KMS-11 (cell line): ENCODE data around the gene PLCB4.

Experiments
- H2AFZ ChIP-seq: fragments of 200-600 bp; sonication (generic); 2 replicates; pipeline ENCODE4 v1.6.1; 2016; ENCODE audit warnings: antibody characterized with exemption, mixed run types, low read depth
- H3K27ac ChIP-seq: fragments of 200-600 bp; sonication (generic); 2 replicates; pipeline ENCODE4 v1.6.1; 2016; ENCODE audit warnings: mild to moderate bottlenecking, mixed run types
- H3K27me3 ChIP-seq: fragments of 200-600 bp; sonication (generic); 2 replicates; pipeline ENCODE4 v1.6.1; 2017; ENCODE audit warnings: mild to moderate bottlenecking, low read depth, mixed run types, moderate library complexity; ENCODE audit not compliant: insufficient read depth
- H3K36me3 ChIP-seq: fragments of 200-600 bp; sonication (generic); 2 replicates; pipeline ENCODE4 v1.6.1; 2017; ENCODE audit warnings: mild to moderate bottlenecking, mixed run types; ENCODE audit not compliant: insufficient read depth
- H3K4me1 ChIP-seq: fragments of 200-600 bp; sonication (generic); 2 replicates; pipeline ENCODE4 v1.6.1; 2016; ENCODE audit warnings: mild to moderate bottlenecking, low read depth, mixed run types; ENCODE audit not compliant: poor library complexity, severe bottlenecking
- H3K4me2 ChIP-seq: fragments of 200-600 bp; sonication (generic); 2 replicates; pipeline ENCODE4 v1.7.0; 2016; ENCODE audit warnings: mild to moderate bottlenecking, mixed run types
- H3K4me3 ChIP-seq: fragments of 200-600 bp; sonication (generic); IDR thresholded peaks from 2 replicates; pipeline ENCODE4 v1.6.1; 2017; ENCODE audit warnings: low read depth, low read length, mixed read lengths; ENCODE audit not compliant: insufficient read depth
- H3K79me2 ChIP-seq: fragments of 200-600 bp; sonication (generic); 2 replicates; pipeline ENCODE4 v1.6.1; 2016; ENCODE audit warnings: low read depth, mixed run types; ENCODE audit not compliant: insufficient read depth
- H3K9ac ChIP-seq: fragments of 200-600 bp; sonication (generic); 2 replicates; pipeline ENCODE4 v1.6.1; 2016; ENCODE audit warnings: mild to moderate bottlenecking, mixed run types
- H4K20me1 ChIP-seq: fragments of 200-600 bp; sonication (generic); 2 replicates; pipeline ENCODE4 v1.6.1; 2016; ENCODE audit warnings: mild to moderate bottlenecking, mixed run types; ENCODE audit not compliant: insufficient read depth
- TF ChIP-seq, protein P1 (sequence below): fragments of 200-600 bp; sonication (generic); conservative IDR thresholded peaks from 2 replicates; pipeline ENCODE4 v1.6.1; 2017; ENCODE audit warnings: low read depth, mild to moderate bottlenecking, antibody characterized with exemption, low read length, moderate library complexity, mixed read lengths

PLCB4 gene

DNA sequence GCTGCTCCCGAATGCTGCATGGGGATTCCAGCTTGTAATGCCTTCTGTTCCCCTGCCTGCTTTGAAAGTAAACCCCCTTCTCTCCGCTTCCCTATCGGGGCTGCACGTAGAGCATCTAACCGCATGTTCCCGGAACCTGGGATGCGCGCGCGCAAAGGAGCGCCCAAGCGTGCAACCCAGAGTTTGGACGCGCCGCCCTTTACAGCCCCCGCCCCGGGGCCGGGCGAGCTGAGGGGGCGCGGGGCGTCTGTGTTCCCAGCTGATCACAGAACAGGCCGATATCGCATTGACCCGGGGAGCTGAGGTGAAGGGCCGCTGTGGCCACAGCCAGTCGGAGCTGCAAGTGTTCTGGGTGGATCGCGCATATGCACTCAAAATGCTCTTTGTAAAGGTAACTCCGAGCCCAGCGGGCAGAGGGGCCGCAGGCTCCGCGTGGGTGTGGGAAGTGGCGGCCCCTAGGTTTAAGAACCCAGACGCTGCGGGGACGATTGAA, 446.9 kb downstream of the PLCB4 start:
- H3K36me3 ChIP-seq, result no peaks in the 10 kb centered on the region
- TF ChIP-seq, protein P1, sequence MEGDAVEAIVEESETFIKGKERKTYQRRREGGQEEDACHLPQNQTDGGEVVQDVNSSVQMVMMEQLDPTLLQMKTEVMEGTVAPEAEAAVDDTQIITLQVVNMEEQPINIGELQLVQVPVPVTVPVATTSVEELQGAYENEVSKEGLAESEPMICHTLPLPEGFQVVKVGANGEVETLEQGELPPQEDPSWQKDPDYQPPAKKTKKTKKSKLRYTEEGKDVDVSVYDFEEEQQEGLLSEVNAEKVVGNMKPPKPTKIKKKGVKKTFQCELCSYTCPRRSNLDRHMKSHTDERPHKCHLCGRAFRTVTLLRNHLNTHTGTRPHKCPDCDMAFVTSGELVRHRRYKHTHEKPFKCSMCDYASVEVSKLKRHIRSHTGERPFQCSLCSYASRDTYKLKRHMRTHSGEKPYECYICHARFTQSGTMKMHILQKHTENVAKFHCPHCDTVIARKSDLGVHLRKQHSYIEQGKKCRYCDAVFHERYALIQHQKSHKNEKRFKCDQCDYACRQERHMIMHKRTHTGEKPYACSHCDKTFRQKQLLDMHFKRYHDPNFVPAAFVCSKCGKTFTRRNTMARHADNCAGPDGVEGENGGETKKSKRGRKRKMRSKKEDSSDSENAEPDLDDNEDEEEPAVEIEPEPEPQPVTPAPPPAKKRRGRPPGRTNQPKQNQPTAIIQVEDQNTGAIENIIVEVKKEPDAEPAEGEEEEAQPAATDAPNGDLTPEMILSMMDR, result no peak
- H3K27me3 ChIP-seq, result no peaks in the 10 kb centered on the region
- no peaks in the 10 kb centered on the region for H3K79me2 ChIP-seq
- H3K9ac ChIP-seq, result no peak overlapping the region
- H4K20me1 ChIP-seq, result no peaks in the 10 kb centered on the region
- no peak overlapping the region for H3K4me3 ChIP-seq
- H3K4me2 ChIP-seq, result no peak overlapping the region
- no peak overlapping the region for H3K27ac ChIP-seq
- H3K4me1 ChIP-seq, result peaks cover 24% of the 10 kb centered on the region
- no peak overlapping the region for H2AFZ ChIP-seq

DNA sequence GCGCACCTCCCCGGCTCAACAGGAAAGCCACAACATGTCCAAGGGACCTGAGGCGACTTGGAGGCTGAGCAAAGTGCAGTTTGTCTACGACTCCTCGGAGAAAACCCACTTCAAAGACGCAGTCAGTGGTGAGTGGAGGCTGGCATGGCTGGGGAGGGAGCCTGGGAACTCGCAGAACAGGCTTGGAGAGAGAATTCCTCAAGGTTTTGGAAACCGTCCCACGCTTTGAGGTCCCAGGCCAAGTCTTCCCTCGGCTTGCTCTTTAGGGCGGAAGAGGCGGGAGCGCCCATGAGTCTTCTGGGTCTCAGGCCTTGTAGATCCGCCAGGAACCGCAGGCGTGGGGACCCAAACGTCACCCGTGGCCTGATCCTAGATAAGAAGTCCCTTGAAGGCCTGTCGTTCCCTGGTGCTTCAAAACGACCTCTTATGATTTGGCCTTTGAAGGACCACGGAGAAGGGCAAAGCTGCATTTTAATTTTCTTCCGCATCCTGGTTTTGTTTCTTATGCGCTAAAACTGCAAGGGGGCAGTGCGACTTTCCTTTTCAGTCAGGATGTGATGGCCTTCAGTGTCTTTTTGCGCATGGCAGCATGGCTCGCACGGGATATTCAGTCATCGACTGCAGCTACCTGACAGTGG, 447.5 kb downstream of the PLCB4 start:
- H2AFZ ChIP-seq, result no peak overlapping the region
- H3K4me3 ChIP-seq, result no peak overlapping the region
- no peak overlapping the region for H3K27ac ChIP-seq
- TF ChIP-seq, protein P1, result no peak
- H3K27me3 ChIP-seq, result no peaks in the 10 kb centered on the region
- peaks cover 19% of the 10 kb centered on the region for H3K4me1 ChIP-seq
- no peak overlapping the region for H3K4me2 ChIP-seq
- H4K20me1 ChIP-seq, result no peaks in the 10 kb centered on the region
- H3K36me3 ChIP-seq, result no peaks in the 10 kb centered on the region
- no peaks in the 10 kb centered on the region for H3K79me2 ChIP-seq
- H3K9ac ChIP-seq, result no peak overlapping the region

DNA sequence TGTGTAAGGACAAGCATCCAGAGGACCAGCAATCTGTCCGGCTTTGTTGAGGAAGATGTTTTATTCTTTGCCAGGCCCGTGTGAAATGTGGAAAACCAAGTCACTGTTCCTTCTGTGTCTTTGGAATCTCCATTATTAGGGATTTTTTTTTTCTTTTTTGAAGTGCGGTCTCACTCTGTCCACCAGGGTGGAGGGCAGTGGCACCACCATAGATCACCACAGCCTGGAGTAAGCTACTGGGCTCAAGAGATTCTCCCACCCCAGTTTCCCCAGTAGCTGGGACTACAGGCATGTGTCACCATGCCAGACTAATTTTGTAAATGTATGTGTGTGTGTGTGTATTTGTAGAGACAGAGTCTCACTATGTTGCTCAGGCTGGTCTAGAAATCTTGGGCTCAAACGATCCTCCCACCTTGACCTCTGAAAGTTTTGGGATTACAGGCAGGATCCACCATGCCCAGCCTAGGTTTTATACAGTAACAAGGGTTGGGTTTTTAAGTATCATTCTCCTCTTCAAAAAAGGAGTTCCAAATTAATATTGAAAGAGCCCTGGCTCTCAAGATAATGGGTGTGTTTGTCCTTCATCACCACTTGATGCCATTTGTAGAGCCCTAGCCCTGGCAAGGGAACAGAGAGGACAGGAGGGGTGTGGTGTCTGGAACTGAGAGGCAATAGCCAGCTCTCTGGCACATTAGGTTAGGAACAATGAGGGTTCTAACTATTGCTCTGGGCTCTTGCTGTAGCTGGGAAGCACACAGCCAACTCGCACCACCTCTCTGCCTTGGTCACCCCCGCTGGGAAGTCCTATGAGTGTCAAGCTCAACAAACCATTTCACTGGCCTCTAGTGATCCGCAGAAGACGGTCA, 448.6 kb downstream of the PLCB4 start:
- H3K4me1 ChIP-seq, result peaks cover 7% of the 10 kb centered on the region
- no peak overlapping the region for H3K4me3 ChIP-seq
- H3K27me3 ChIP-seq, result no peaks in the 10 kb centered on the region
- TF ChIP-seq, protein P1, result no peak
- no peaks in the 10 kb centered on the region for H4K20me1 ChIP-seq
- no peak overlapping the region for H3K27ac ChIP-seq
- H2AFZ ChIP-seq, result no peak overlapping the region
- no peaks in the 10 kb centered on the region for H3K79me2 ChIP-seq
- H3K9ac ChIP-seq, result no peak overlapping the region
- no peaks in the 10 kb centered on the region for H3K36me3 ChIP-seq
- no peak overlapping the region for H3K4me2 ChIP-seq

DNA sequence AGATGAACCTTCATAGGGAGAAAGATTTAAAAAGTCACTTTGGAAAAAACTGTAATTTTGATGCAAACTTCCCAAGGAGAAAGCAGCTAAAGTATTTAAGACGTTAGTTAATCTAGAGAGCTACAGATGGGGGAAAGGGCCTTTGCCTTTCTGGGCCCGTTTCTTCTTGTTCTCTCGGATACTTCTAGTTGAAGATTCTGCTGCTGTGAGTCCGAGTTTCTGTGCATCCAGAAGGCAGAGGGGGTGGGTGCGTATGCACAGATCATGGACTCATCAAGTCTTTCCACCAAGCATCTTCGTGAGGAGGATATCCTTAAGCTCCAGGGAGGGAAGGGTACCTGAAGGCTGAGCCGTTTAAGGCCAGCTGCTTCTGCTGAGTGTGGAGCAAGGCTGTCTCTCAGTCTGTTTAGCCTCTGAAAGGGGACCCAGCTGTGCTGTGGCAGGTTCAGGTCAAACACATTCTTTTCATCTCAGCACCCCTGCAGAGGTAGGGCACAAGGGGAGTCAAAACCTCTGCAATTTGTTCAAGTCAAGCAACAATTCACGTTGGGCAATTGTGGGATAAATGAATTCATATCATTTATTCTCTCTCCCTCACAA, 449.8 kb downstream of the PLCB4 start:
- no peaks in the 10 kb centered on the region for H3K4me1 ChIP-seq
- no peaks in the 10 kb centered on the region for H3K79me2 ChIP-seq
- H3K27ac ChIP-seq, result no peak overlapping the region
- TF ChIP-seq, protein P1, result no peak
- H3K9ac ChIP-seq, result no peak overlapping the region
- H3K4me3 ChIP-seq, result no peak overlapping the region
- no peaks in the 10 kb centered on the region for H4K20me1 ChIP-seq
- no peak overlapping the region for H2AFZ ChIP-seq
- H3K4me2 ChIP-seq, result no peak overlapping the region
- no peaks in the 10 kb centered on the region for H3K36me3 ChIP-seq
- no peaks in the 10 kb centered on the region for H3K27me3 ChIP-seq
